Astrocyte of the cerebellum (primary cell): ENCODE results near the gene EXOC1L.
A peak's percentile ranks its signal among the peaks of the same experiment; 100 is the strongest.

ENCODE experiments used
- DNase-seq: peaks from one replicate; pipeline ENCODE4 v3.0.0-alpha.2; 2011; ENCODE audit warnings: low read depth
- H3K4me3 ChIP-seq: 2 replicates; pipeline ENCODE4 v1.5.1; 2011; ENCODE audit warnings: mild to moderate bottlenecking, low read depth, low read length, moderate library complexity
- in situ Hi-C: cut with HindIII; loops from 2 replicates; pipeline ENCODE4 v1.10.0; 2017; ENCODE audit warnings: low sequenced_read_pairs
- TF ChIP-seq, protein P1 (sequence below): IDR thresholded peaks from 2 replicates; pipeline ENCODE4 v1.5.1; 2012; ENCODE audit warnings: low read length, low read depth, moderate library complexity, mild to moderate bottlenecking; ENCODE audit errors: missing control alignments

Gene EXOC1L

DNA sequence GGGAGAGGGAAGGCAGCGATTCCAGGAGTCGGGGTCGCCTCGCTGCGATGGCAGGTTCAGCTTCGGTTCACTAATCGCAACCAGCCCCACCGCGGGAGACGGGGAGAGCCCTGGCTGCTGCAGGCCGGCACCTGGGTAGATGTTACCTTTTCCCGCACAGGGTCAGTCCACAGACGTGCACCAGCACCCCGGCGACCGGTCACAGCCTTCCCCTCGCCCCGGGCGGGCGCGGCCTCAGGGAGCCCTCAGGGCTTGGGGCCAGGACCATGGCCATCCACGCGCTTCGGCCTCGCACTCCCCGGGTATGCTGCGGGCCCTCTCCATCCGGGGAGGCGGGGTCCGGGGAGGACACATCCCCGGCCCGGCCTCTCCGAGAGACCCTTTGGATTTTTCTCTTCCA is 26.1 kb upstream of the EXOC1L start:
- peak overlapping the region; percentile 17 for H3K4me3 ChIP-seq
- in situ Hi-C loops, result no loop called here
- DNase-seq, result no peak
- TF ChIP-seq, protein P1, sequence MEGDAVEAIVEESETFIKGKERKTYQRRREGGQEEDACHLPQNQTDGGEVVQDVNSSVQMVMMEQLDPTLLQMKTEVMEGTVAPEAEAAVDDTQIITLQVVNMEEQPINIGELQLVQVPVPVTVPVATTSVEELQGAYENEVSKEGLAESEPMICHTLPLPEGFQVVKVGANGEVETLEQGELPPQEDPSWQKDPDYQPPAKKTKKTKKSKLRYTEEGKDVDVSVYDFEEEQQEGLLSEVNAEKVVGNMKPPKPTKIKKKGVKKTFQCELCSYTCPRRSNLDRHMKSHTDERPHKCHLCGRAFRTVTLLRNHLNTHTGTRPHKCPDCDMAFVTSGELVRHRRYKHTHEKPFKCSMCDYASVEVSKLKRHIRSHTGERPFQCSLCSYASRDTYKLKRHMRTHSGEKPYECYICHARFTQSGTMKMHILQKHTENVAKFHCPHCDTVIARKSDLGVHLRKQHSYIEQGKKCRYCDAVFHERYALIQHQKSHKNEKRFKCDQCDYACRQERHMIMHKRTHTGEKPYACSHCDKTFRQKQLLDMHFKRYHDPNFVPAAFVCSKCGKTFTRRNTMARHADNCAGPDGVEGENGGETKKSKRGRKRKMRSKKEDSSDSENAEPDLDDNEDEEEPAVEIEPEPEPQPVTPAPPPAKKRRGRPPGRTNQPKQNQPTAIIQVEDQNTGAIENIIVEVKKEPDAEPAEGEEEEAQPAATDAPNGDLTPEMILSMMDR, result no peak

DNA sequence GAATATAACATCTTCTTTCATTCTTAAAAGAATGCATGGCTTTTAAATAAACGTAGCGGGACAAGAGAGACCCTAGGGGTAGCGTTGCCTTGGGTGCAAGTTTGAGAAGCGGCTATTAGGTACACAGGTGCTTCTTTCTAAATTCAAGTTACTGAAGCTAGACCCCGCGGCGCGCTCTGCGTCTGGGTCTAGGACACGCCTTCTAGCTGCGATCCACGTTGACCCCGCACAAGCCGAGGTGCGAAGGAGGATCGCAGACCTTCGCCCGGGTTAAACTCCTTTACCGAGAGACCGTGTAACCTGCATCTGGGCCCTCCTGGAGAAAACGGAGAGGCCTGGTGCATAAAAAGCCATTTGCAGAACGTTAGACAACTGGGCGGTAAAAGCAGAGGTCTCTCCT is 25.5 kb upstream of the EXOC1L start:
- TF ChIP-seq, protein P1, result no peak
- in situ Hi-C loops, result no loop called here
- no peak for DNase-seq
- no peak overlapping the region for H3K4me3 ChIP-seq

DNA sequence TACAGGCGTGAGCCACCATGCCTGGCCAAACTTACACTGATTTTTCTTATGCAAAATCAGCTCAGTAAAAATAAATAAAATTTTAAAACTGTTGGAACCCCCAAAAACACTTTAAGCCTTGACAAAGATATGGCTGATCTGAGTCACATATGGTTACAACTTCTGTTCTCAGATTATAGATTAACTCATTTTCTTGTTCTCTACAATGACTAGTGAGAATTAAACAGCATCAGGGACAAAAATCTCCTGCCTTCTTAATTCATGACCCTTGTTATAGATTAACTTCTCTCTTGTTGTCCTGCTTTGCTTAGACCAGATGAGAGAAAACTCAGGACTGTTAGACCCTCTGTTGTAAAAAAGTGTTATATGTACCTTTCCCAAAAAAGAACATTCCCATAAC is 24.2 kb upstream of the EXOC1L start:
- no peak overlapping the region for H3K4me3 ChIP-seq
- DNase-seq, result no peak
- in situ Hi-C loops, result no loop called here
- TF ChIP-seq, protein P1, result no peak

DNA sequence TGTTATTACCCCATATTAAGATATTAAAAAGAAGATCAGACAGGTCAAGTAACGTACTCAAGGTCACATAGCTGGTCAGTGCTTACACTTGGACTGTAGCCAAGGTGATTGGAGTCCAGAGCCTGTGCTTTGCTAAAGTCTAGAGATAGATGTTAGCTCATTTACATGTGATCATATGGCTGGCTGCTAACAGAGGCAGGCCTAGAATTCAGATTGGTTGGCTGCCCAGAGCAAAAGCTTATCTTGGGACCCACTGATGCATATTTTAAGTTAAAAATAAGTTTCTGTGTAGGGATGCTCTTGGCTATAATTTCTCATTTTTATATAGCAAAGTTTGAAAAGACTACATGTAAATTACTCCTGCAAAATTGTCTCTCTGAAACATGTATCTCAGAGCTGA is 18.1 kb upstream of the EXOC1L start:
- no peak for DNase-seq
- no peak overlapping the region for H3K4me3 ChIP-seq
- in situ Hi-C loops, result no loop called here
- TF ChIP-seq, protein P1, result no peak

DNA sequence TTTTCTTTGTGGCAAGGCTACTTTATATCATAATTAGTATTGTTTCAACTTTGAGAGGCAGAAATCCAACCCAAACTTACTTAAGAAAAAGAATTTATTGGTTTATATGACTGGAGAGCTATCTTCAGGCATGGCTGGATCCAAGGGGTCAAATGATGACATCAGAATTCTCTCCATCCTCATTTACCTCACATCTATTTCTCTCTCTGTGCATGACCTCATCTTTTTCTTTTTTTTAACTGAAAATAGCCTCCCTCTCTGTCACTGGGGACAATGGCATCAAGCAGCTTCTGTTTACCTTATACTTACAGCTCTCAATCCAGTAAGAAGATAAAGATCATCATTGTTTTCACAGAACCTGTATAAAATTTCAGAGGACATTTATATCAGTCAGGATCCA is 12.0 kb upstream of the EXOC1L start:
- H3K4me3 ChIP-seq, result no peak overlapping the region
- TF ChIP-seq, protein P1, result no peak
- no peak for DNase-seq
- in situ Hi-C loops, result no loop called here

DNA sequence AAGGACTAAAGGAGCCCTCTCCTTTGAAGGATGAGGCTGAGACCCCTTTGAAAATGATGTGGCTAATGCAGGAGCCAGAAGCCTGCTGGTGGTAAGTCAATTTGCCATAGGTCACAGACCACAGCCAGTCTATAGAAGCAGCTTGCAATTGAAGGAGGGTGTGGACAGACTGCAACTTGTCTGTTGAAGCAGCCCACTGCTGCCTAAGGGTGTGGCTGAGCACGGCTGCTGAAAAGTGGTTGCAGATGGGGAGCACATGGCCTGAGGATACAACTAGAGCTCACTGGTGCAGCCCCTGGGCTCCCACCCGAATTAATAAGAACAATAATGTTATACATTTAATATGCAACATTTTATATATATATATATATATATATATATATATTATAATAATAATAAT is 11.4 kb upstream of the EXOC1L start:
- in situ Hi-C loops, result no loop called here
- TF ChIP-seq, protein P1, result no peak
- no peak for DNase-seq

DNA sequence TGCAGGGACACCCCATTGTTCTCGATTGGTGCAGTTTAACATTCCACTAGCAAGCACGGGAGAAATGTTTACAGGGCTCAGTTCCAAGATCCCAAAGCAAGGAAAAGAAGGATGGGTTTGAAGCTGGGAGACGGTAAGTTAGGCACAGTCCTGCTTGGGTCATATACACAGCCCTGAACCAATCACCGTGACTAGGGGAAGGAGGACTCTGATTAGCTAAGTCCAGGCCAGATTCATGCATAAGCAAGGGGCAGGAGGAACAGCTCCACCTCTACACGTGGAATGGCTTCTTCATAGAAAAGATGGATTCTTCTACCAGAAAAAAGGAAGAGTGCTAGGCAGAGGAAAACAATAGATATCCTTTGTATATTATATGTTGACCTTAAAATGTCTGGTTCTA is 11.0 kb upstream of the EXOC1L start:
- TF ChIP-seq, protein P1, result no peak
- no peak overlapping the region for H3K4me3 ChIP-seq
- no peak for DNase-seq
- in situ Hi-C loops, result no loop called here

More for the DNA sequence above, 11.4 kb upstream of the EXOC1L start:
- no peak overlapping the region for H3K4me3 ChIP-seq
